ENCODE data around the gene GTF2IRD1. TPM values are rescaled to one million over a fixed set of nuclear protein-coding genes. Genes with fewer than 3 reads are reported as not detected.
"Not testable (repeated sequence)": the region's sequence is repeated elsewhere in the genome, so short reads cannot be mapped to it uniquely, and the experiment has no call there.

Gene GTF2IRD1
- total and polyA plus RNA-seq, 10 donors, result 2.4 to 6.6 (median 3.6) TPM

GRCh38 chr7:74417419-74417971 is 36.2 kb upstream of the GTF2IRD1 start:
- peak; percentile 87 for DNase-seq
- Histone ChIP-seq H3K27me3 (replicated peaks in 1 of 7) (no peaks in the 10 kb centered on the region), H3K9me3 (no peaks in the 10 kb centered on the region), H3K36me3 (no peaks in the 10 kb centered on the region), H3K27ac (no peak overlapping the region), H3K4me1 (peaks cover 0 to 5% (median 3%) of the 10 kb centered on the region in 6 donors), H3K4me3 (no peak overlapping the region)
- intact Hi-C loops (cut with DNase I; ENCODE audit: low total_unique reads), result loop anchor here (5.0 to 10.0 kb wide), 2 partner anchors 150 to 627 kb away; no protein-coding TSS in a partner anchor
- TF ChIP-seq POLR2AphosphoS5 (IDR thresholded peaks at IDR 0.05), result peak in 2 of 3 donors; percentile 41
- no peak for TF ChIP-seq POLR2A (IDR thresholded peaks at IDR 0.05)
- TF ChIP-seq CTCF (IDR thresholded peaks at IDR 0.05 in 8 of 11, conservative IDR thresholded peaks at IDR 0.05 in 3 of 11), result peak; percentile 85 to 95 (median 91)
- WGBS, 5 donors, result 32 to 39% (median 34%) methylated on average over 9 to 16 of the region's 16 CpGs

DNA sequence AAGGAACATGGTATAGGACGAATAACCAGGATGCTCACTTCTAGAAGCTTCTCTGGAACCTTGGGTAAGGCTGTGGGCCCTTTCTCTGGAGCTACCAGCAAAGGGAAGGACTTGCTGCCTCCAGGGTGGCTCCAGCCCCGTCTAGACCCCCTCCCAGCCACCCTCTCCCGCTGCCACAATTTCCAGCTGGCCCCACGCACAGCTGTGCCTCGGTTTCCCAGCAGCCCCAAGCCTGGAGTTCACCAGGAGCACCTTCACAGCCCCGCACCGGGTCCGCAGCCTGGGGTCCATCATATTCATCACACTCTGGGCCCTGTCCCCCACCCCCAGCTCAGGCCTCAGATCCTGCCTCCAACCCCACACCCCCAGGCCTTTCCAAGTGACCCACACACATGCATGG is 35.6 kb upstream of the GTF2IRD1 start:
- intact Hi-C loops (cut with DNase I; ENCODE audit: low total_unique reads), result loop anchor here (5.0 to 10.0 kb wide), 2 partner anchors 149 to 627 kb away; no protein-coding TSS in a partner anchor

GRCh38 chr7:74418538-74418937 is 35.2 kb upstream of the GTF2IRD1 start:
- TF ChIP-seq POLR2A (IDR thresholded peaks at IDR 0.05) (no peak), POLR2AphosphoS5 (IDR thresholded peaks at IDR 0.05) (no peak), CTCF (IDR thresholded peaks at IDR 0.05 in 8 of 11, conservative IDR thresholded peaks at IDR 0.05 in 3 of 11) (no peak)
- Histone ChIP-seq H3K36me3 (no peaks in the 10 kb centered on the region), H3K4me1 (peaks cover 0 to 5% (median 3%) of the 10 kb centered on the region in 6 donors), H3K27ac (no peak overlapping the region), H3K4me3 (no peak overlapping the region), H3K9me3 (no peaks in the 10 kb centered on the region), H3K27me3 (replicated peaks in 1 of 7) (no peaks in the 10 kb centered on the region)
- intact Hi-C loops (cut with DNase I; ENCODE audit: low total_unique reads), result loop anchor here (5.0 to 10.0 kb wide), 2 partner anchors 149 to 626 kb away; no protein-coding TSS in a partner anchor
- no peak for DNase-seq
- WGBS, 5 donors, result 80 to 89% (median 82%) methylated on average over 10 of the region's 10 CpGs

More for the DNA sequence above, 35.6 kb upstream of the GTF2IRD1 start:
- WGBS, 5 donors, result 73 to 83% (median 80%) methylated on average over 6 to 8 of the region's 8 CpGs
- no peak for TF ChIP-seq POLR2A (IDR thresholded peaks at IDR 0.05)
- no peak for TF ChIP-seq CTCF (IDR thresholded peaks at IDR 0.05 in 8 of 11, conservative IDR thresholded peaks at IDR 0.05 in 3 of 11)
- no peak for TF ChIP-seq POLR2AphosphoS5 (IDR thresholded peaks at IDR 0.05)
- H3K9me3 ChIP-seq, result no peaks in the 10 kb centered on the region
- no peaks in the 10 kb centered on the region for H3K27me3 ChIP-seq (replicated peaks in 1 of 7)
- DNase-seq, result no peak
- no peaks in the 10 kb centered on the region for H3K36me3 ChIP-seq
- H3K4me1 ChIP-seq, result peaks cover 0 to 5% (median 3%) of the 10 kb centered on the region in 6 donors
- H3K27ac ChIP-seq, result no peak overlapping the region
- no peak overlapping the region for H3K4me3 ChIP-seq

DNA sequence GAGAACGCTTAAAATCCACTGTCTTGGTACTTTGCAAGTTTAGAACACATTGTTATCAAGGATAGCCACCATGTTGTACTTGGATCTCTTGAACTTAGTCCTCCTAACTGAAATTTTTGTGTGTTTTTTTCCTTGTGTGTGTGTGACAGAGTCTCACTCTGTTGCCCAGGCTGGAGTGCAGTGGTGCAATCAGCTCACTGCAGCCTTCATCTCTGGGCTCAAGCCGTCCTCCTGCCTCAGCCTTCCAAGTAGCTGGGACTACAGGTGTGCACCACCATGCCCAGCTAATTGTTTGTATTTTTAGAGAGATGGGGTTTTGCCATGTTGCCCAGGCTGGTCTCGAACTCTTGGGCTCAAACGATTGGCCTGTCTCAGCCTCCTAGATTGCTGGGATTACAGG is 34.5 kb upstream of the GTF2IRD1 start:
- not testable (repeated sequence) for DNase-seq; H3K4me1 ChIP-seq; H3K4me3 ChIP-seq; H3K36me3 ChIP-seq; H3K27me3 ChIP-seq (replicated peaks in 1 of 7); H3K9me3 ChIP-seq; H3K27ac ChIP-seq
- WGBS, 5 donors, result 47 to 70% (median 55%) methylated on average over 4 of the region's 4 CpGs
- intact Hi-C loops (cut with DNase I; ENCODE audit: low total_unique reads), result loop anchor here (5.0 to 10.0 kb wide), 2 partner anchors 148 to 626 kb away; no protein-coding TSS in a partner anchor

Data from spleen (tissue), 11 donors.